Liver (tissue), 9 donors: ENCODE results near the gene ALPI. TPM values are rescaled to one million over a fixed set of nuclear protein-coding genes. Genes with fewer than 3 reads are reported as not detected.
A peak's percentile ranks its signal among the peaks of the same experiment; 100 is the strongest.
"Not testable (repeated sequence)": the region's sequence is repeated elsewhere in the genome, so short reads cannot be mapped to it uniquely, and the experiment has no call there.

Experiments
- DNase-seq: peaks from one replicate; pipeline ENCODE4 v3.0.0-alpha.2; 2017; ENCODE audit warnings: low spot score
- H3K27ac ChIP-seq, 2 donors: one replicate each; pipeline ENCODE4 v1.7.0; 2013; ENCODE audit warnings: inconsistent platforms in 2 of 2, low read length in 2 of 2, control low read depth in 1 of 2, low read depth in 1 of 2, mild to moderate bottlenecking in 1 of 2
- H3K27me3 ChIP-seq, 4 donors: one replicate each; pipeline versions ENCODE4 v1.6.1 to v1.7.0; 2013; ENCODE audit warnings: low read length in 3 of 4, inconsistent platforms in 1 of 4, mild to moderate bottlenecking in 1 of 4, moderate library complexity in 1 of 4; ENCODE audit not compliant: control insufficient read depth in 4 of 4, insufficient read depth in 4 of 4
- H3K36me3 ChIP-seq, 4 donors: one replicate each; pipeline versions ENCODE4 v1.6.1 to v1.7.0; 2013; ENCODE audit warnings: low read length in 3 of 4, mild to moderate bottlenecking in 3 of 4, low read depth in 1 of 4, moderate library complexity in 1 of 4; ENCODE audit not compliant: control insufficient read depth in 4 of 4, insufficient read depth in 3 of 4
- H3K4me1 ChIP-seq, 4 donors: one replicate each; pipeline versions ENCODE4 v1.6.1 to v1.7.0; 2013; ENCODE audit warnings: low read length in 3 of 4, mild to moderate bottlenecking in 3 of 4, moderate library complexity in 1 of 4; ENCODE audit not compliant: control insufficient read depth in 4 of 4, insufficient read depth in 4 of 4
- H3K4me3 ChIP-seq, 3 donors: one replicate each; pipeline versions ENCODE4 v1.6.1 to v1.7.0; 2013; ENCODE audit warnings: low read length in 3 of 3, control low read depth in 1 of 3, low read depth in 1 of 3, mild to moderate bottlenecking in 1 of 3
- H3K9ac ChIP-seq, 2 donors: one replicate each; pipeline ENCODE4 v1.7.0; 2013; ENCODE audit warnings: low read length in 2 of 2, mild to moderate bottlenecking in 2 of 2, moderate library complexity in 2 of 2, control low read depth in 1 of 2, low read depth in 1 of 2
- H3K9me3 ChIP-seq, 4 donors: one replicate each; pipeline versions ENCODE4 v1.6.1 to v1.7.0; 2013; ENCODE audit warnings: low read length in 3 of 4; ENCODE audit not compliant: control insufficient read depth in 4 of 4
- FOXA1 ChIP-seq: IDR thresholded peaks from 2 replicates; pipeline ENCODE4 v1.6.1; 2016; ENCODE audit warnings: antibody characterized with exemption
- NR2F2 ChIP-seq: IDR thresholded peaks from 2 replicates; pipeline ENCODE4 v1.6.1; 2016; ENCODE audit warnings: antibody characterized with exemption
- RAD21 ChIP-seq, 2 donors: IDR thresholded peaks; 2 replicates each; pipeline ENCODE4 v1.6.1; 2016; ENCODE audit warnings: antibody characterized with exemption in 2 of 2, mild to moderate bottlenecking in 2 of 2
- RXRA ChIP-seq, 2 donors: IDR thresholded peaks; 2 replicates each; pipeline ENCODE4 v1.6.1; 2017 to 2018; ENCODE audit warnings: antibody characterized with exemption in 2 of 2, mild to moderate bottlenecking in 1 of 2
- TAF1 ChIP-seq: conservative IDR thresholded peaks from 2 replicates; pipeline ENCODE4 v1.6.1; 2016; ENCODE audit warnings: antibody characterized with exemption, mild to moderate bottlenecking
- YY1 ChIP-seq: IDR thresholded peaks from 2 replicates; pipeline ENCODE4 v1.6.1; 2016; ENCODE audit warnings: antibody characterized with exemption, mild to moderate bottlenecking
- ZBTB33 ChIP-seq: IDR thresholded peaks from 2 replicates; pipeline ENCODE4 v1.6.1; 2016; ENCODE audit warnings: antibody characterized with exemption
- WGBS: extraction: QIAGEN DNeasy Blood & Tissue Kit; methylation state at CpG from one replicate; pipeline ENCODE4 v1.1.7; 2013; 5-methylcytosine and 5-hydroxymethylcytosine counted together
- polyA plus RNA-seq, 2 donors: library from polyadenylated mRNA; stranded (reverse) in 1 of 2; unstranded in 1 of 2; fragments of 200-250 nt in 1 of 2; fragments of >200 nt in 1 of 2; fragmentation: Nextera tagmentation in 1 of 2; extraction: Ambion mirVana in 1 of 2; gene quantifications; one replicate each; pipeline versions ENCODE4 v1.2.1 to v1.2.3, GENCODE V29; 2013 to 2015
- total RNA-seq, 2 donors: library from RNA; depleted of rRNA; stranded (reverse); fragments of >200 nt; gene quantifications; one replicate each; pipeline ENCODE4 v1.2.3, GENCODE V29; 2014
- TF ChIP-seq, protein P1 (sequence below): IDR thresholded peaks from 2 replicates; pipeline ENCODE4 v1.6.1; 2016; ENCODE audit warnings: antibody characterized with exemption
- TF ChIP-seq, protein P2 (sequence below): IDR thresholded peaks from 2 replicates; pipeline ENCODE4 v1.6.1; 2016; ENCODE audit warnings: antibody characterized with exemption
- TF ChIP-seq, protein P3 (sequence below): IDR thresholded peaks from 2 replicates; pipeline ENCODE4 v1.6.1; 2016; ENCODE audit warnings: antibody characterized with exemption, mild to moderate bottlenecking
- donor health status: healthy.
- donor health status: healthy.
- donor health status: healthy.
- donor health status: healthy.
- donor health status: healthy.

The ALPI gene
- total and polyA plus RNA-seq, 4 donors: 0.02 TPM; not detected in 3

- 86% methylated on average over 10 of the region's 10 CpGs for WGBS
- Histone ChIP-seq H3K27me3 (no peaks in the 10 kb centered on the region), H3K36me3 (no peaks in the 10 kb centered on the region), H3K4me1 (peaks cover 8 to 28% (median 15%) of the 10 kb centered on the region in 4 donors), H3K4me3 (no peak overlapping the region), H3K9ac (peak overlapping the region; percentile 63 to 75), H3K27ac (peak overlapping the region; percentile 97), H3K9me3 (no peaks in the 10 kb centered on the region)
- TF ChIP-seq TAF1: no peak
- TF ChIP-seq FOXA1: no peak
- TF ChIP-seq, protein P1, sequence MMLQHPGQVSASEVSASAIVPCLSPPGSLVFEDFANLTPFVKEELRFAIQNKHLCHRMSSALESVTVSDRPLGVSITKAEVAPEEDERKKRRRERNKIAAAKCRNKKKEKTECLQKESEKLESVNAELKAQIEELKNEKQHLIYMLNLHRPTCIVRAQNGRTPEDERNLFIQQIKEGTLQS: no peak
- TF ChIP-seq YY1: no peak
- no peak for TF ChIP-seq RAD21 (IDR thresholded peaks at IDR 0.05)
- no peak for TF ChIP-seq NR2F2
- no peak for DNase-seq
Observed at GRCh38 chr2:232448304-232448690, 7.7 kb upstream of the ALPI start.

DNA sequence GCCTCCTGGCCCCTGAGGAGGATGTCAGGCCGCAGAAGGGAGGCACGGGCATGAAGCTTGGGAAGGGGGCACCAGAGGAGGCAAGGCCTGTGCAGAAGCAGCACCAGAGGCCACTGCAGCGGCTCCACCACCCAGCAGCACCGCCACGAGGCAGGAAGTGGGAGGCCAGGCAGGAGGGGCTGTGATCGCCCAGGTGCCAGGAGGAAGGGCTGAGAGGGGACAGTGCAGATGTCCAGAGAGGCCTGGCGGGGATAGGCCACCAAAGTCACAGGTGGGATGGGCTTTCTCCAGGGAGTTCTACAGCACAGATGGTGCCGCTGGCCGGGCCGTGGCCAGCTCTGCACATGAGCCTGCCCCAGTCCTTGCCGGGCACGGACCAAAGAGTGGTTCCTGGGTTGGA, 6.0 kb upstream of the ALPI start:
- Histone ChIP-seq H3K9ac (no peak overlapping the region), H3K36me3 (no peaks in the 10 kb centered on the region), H3K9me3 (no peaks in the 10 kb centered on the region), H3K4me1 (peaks cover 6 to 18% (median 10%) of the 10 kb centered on the region in 4 donors), H3K27me3 (no peaks in the 10 kb centered on the region), H3K4me3 (no peak overlapping the region), H3K27ac (no peak overlapping the region)
- WGBS: 74% methylated on average over 12 of the region's 12 CpGs
- TF ChIP-seq, protein P2, sequence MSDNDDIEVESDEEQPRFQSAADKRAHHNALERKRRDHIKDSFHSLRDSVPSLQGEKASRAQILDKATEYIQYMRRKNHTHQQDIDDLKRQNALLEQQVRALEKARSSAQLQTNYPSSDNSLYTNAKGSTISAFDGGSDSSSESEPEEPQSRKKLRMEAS: no peak
- TF ChIP-seq TAF1 (no peak), ZBTB33 (no peak), FOXA1 (no peak), RXRA (IDR thresholded peaks at IDR 0.05) (no peak), NR2F2 (no peak)
- TF ChIP-seq, protein P3, sequence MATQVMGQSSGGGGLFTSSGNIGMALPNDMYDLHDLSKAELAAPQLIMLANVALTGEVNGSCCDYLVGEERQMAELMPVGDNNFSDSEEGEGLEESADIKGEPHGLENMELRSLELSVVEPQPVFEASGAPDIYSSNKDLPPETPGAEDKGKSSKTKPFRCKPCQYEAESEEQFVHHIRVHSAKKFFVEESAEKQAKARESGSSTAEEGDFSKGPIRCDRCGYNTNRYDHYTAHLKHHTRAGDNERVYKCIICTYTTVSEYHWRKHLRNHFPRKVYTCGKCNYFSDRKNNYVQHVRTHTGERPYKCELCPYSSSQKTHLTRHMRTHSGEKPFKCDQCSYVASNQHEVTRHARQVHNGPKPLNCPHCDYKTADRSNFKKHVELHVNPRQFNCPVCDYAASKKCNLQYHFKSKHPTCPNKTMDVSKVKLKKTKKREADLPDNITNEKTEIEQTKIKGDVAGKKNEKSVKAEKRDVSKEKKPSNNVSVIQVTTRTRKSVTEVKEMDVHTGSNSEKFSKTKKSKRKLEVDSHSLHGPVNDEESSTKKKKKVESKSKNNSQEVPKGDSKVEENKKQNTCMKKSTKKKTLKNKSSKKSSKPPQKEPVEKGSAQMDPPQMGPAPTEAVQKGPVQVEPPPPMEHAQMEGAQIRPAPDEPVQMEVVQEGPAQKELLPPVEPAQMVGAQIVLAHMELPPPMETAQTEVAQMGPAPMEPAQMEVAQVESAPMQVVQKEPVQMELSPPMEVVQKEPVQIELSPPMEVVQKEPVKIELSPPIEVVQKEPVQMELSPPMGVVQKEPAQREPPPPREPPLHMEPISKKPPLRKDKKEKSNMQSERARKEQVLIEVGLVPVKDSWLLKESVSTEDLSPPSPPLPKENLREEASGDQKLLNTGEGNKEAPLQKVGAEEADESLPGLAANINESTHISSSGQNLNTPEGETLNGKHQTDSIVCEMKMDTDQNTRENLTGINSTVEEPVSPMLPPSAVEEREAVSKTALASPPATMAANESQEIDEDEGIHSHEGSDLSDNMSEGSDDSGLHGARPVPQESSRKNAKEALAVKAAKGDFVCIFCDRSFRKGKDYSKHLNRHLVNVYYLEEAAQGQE: no peak
- no peak for DNase-seq

DNA sequence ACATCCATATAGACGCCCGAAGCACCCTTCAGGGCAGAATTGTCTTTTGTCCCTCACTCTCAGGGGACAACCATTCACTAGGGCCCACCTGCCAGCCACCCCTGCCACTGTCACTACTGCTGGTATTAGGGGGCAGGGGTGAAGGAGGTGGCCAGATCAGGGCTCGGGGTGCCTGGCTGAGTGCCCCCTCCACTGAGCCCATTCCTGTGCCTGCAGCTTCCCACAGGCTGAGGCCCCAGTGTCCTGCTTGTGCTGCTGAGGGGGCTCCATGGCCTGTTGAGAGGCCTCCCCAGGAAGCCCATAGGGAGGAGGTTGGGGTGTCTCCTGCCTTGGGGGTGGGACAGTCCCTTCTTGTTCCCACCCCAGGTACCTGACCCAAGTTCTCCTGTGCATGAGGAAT, 4.3 kb upstream of the ALPI start:
- not testable (repeated sequence) for H3K27me3 ChIP-seq, DNase-seq, H3K27ac ChIP-seq, H3K36me3 ChIP-seq, H3K4me3 ChIP-seq, H3K9ac ChIP-seq, H3K9me3 ChIP-seq
- H3K4me1 ChIP-seq: peaks cover 6 to 14% (median 8%) of the 10 kb centered on the region in 4 donors
- WGBS: 89% methylated on average over 3 of the region's 3 CpGs
